ENCODE results near the gene OR5C1. TPM values are rescaled to one million over a fixed set of nuclear protein-coding genes. Genes with fewer than 3 reads are reported as not detected.
"Not testable (repeated sequence)": the region's sequence is repeated elsewhere in the genome, so short reads cannot be mapped to it uniquely, and the experiment has no call there.

OR5C1 gene
- total and polyA plus RNA-seq, 9 of the 15 experiments (the other 6 are each of a cell fraction or from before 2014, with no cell fraction given) = not detected

DNA sequence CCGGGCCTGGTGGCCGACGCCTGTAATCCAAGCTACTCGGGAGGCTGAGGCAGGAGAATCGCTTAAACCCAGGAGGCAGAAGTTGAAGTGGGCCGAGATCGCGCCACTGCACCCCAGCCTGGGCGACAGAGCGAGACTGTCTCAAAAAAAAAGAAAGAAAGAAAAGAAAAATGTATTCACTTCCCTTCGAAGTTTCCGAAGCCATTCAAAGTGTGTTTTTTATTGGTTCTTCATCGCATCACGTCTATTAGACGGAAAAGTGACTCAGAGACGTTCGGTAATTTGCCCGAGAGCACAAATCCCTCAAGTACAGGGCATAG lies 40.2 kb downstream of the OR5C1 start:
- Histone ChIP-seq H3K4me1 (replicated peaks in 1 of 2; ENCODE audit: control insufficient read depth in 2 of 2, insufficient read depth in 2 of 2, low read length in 2 of 2) (peaks cover 10 to 13% of the 10 kb centered on the region in 2 experiments; a peak in 4 of 5 replicates), H3K4me2 (ENCODE audit: insufficient read depth, low read length) (peak overlapping the region; percentile 97), H3K9ac (ENCODE audit: insufficient read depth in 1 of 2, low read depth in 2 of 2, low read length in 2 of 2) (peak overlapping the region; percentile 91 to 99), H3K79me2 (ENCODE audit: control insufficient read depth, insufficient read depth, low read length) (peaks cover 37% of the 10 kb centered on the region), H3K27ac (ENCODE audit: extremely low read depth, low read depth, low read length) (peak overlapping the region; percentile 91), H2AFZ (ENCODE audit: low read depth, low read length) (peak overlapping the region; percentile 99), H3K4me3 (peak overlapping the region; percentile 85), H3K36me3 (ENCODE audit: control insufficient read depth, insufficient read depth, low read length) (peaks cover 23% of the 10 kb centered on the region)
- H3K9me3 ChIP-seq (replicated peaks; ENCODE audit: control insufficient read depth, insufficient read depth, low read depth, low read length); H3K27me3 ChIP-seq (ENCODE audit: control insufficient read depth in 2 of 2, insufficient read depth in 2 of 2, low read length in 2 of 2); CTCF ChIA-PET (ENCODE audit: low intra/inter-chr PET ratio); DNase-seq (ENCODE audit: extremely low read depth in 1 of 4, low spot score in 3 of 4); H4K20me1 ChIP-seq (replicated peaks; ENCODE audit: control insufficient read depth, insufficient read depth, low read length); BruUV-seq (replicated peaks); ATAC-seq; FAIRE-seq; H3K9me1 ChIP-seq (ENCODE audit: control insufficient read depth, insufficient read depth, low read length); TF ChIP-seq NR2C2 (CRISPR knock-in tag; IDR thresholded peaks at IDR 0.05): not testable (repeated sequence)
- POLR2A ChIA-PET = interaction anchor here (0.7 to 1.5 kb wide), 3 partner anchors 10 to 151 kb away, joined by 3 to 4 read pairs (median 4); no protein-coding TSS in a partner anchor
- 68% methylated on average over 18 of the region's 18 CpGs for WGBS (ENCODE audit: insufficient coverage, low coverage, missing lambda C conversion rate)
- intact Hi-C loops (cut with micrococcal nuclease) = loop anchor here (5.0 kb wide), 1 partner anchor 173 kb away; no protein-coding TSS in a partner anchor
- in situ Hi-C loops (cut with MboI) = loop anchor here (10.0 kb wide), 1 partner anchor 516 kb away; no protein-coding TSS in a partner anchor
- peak; percentile 89 for TF ChIP-seq ADNP (tag; IDR thresholded peaks at IDR 0.05)
- peak; percentile 4 for TF ChIP-seq PHF20 (IDR thresholded peaks at IDR 0.05; ENCODE audit: partially characterized antibody)
- TF ChIP-seq, protein P1, sequence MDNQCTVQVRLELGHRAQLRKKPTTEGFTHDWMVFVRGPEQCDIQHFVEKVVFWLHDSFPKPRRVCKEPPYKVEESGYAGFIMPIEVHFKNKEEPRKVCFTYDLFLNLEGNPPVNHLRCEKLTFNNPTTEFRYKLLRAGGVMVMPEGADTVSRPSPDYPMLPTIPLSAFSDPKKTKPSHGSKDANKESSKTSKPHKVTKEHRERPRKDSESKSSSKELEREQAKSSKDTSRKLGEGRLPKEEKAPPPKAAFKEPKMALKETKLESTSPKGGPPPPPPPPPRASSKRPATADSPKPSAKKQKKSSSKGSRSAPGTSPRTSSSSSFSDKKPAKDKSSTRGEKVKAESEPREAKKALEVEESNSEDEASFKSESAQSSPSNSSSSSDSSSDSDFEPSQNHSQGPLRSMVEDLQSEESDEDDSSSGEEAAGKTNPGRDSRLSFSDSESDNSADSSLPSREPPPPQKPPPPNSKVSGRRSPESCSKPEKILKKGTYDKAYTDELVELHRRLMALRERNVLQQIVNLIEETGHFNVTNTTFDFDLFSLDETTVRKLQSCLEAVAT (IDR thresholded peaks at IDR 0.05) = peak in 1 of 2 experiments; percentile 83; a peak in 2 of 4 replicates
- TF ChIP-seq, protein P2, sequence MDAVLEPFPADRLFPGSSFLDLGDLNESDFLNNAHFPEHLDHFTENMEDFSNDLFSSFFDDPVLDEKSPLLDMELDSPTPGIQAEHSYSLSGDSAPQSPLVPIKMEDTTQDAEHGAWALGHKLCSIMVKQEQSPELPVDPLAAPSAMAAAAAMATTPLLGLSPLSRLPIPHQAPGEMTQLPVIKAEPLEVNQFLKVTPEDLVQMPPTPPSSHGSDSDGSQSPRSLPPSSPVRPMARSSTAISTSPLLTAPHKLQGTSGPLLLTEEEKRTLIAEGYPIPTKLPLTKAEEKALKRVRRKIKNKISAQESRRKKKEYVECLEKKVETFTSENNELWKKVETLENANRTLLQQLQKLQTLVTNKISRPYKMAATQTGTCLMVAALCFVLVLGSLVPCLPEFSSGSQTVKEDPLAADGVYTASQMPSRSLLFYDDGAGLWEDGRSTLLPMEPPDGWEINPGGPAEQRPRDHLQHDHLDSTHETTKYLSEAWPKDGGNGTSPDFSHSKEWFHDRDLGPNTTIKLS (IDR thresholded peaks at IDR 0.05; ENCODE audit: borderline replicate concordance, low read depth) = 0 out of 2 replicates have a peak, but pooled peaks have one; percentile 33
- TF ChIP-seq HLTF (IDR thresholded peaks at IDR 0.05) = peak; percentile 84; the same call in 1 of the 2 replicates
- TF ChIP-seq, protein P3, sequence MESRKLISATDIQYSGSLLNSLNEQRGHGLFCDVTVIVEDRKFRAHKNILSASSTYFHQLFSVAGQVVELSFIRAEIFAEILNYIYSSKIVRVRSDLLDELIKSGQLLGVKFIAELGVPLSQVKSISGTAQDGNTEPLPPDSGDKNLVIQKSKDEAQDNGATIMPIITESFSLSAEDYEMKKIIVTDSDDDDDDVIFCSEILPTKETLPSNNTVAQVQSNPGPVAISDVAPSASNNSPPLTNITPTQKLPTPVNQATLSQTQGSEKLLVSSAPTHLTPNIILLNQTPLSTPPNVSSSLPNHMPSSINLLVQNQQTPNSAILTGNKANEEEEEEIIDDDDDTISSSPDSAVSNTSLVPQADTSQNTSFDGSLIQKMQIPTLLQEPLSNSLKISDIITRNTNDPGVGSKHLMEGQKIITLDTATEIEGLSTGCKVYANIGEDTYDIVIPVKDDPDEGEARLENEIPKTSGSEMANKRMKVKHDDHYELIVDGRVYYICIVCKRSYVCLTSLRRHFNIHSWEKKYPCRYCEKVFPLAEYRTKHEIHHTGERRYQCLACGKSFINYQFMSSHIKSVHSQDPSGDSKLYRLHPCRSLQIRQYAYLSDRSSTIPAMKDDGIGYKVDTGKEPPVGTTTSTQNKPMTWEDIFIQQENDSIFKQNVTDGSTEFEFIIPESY (CRISPR knock-in tag; IDR thresholded peaks at IDR 0.05) = peak; percentile 59; the same call in 1 of the 2 replicates
- TF ChIP-seq TRIM24 (IDR thresholded peaks at IDR 0.05) = 0 out of 4 replicates have a peak, but pooled peaks of 1 of the 2 experiments have one; percentile 22
- TF ChIP-seq BCOR (IDR thresholded peaks at IDR 0.05) = 0 out of 2 replicates have a peak, but pooled peaks have one; percentile 18
- TF ChIP-seq LARP7 (IDR thresholded peaks at IDR 0.05) = 0 out of 2 replicates have a peak, but pooled peaks have one; percentile 19
- 0 out of 2 replicates have a peak, but pooled peaks have one; percentile 1 for TF ChIP-seq NR2C2 (tag; IDR thresholded peaks at IDR 0.05)
- TF ChIP-seq, protein P4, sequence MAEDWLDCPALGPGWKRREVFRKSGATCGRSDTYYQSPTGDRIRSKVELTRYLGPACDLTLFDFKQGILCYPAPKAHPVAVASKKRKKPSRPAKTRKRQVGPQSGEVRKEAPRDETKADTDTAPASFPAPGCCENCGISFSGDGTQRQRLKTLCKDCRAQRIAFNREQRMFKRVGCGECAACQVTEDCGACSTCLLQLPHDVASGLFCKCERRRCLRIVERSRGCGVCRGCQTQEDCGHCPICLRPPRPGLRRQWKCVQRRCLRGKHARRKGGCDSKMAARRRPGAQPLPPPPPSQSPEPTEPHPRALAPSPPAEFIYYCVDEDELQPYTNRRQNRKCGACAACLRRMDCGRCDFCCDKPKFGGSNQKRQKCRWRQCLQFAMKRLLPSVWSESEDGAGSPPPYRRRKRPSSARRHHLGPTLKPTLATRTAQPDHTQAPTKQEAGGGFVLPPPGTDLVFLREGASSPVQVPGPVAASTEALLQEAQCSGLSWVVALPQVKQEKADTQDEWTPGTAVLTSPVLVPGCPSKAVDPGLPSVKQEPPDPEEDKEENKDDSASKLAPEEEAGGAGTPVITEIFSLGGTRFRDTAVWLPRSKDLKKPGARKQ (CRISPR knock-in tag; IDR thresholded peaks at IDR 0.05) = 0 out of 2 replicates have a peak, but pooled peaks have one; percentile 75
- TF ChIP-seq EHMT2 (IDR thresholded peaks at IDR 0.05) = 0 out of 2 replicates have a peak, but pooled peaks have one; percentile 3
- TF ChIP-seq ZFX (CRISPR knock-in tag; IDR thresholded peaks at IDR 0.05) = peak; percentile 32
- 0 out of 2 replicates have a peak, but pooled peaks have one; percentile 37 for TF ChIP-seq SMARCA5 (IDR thresholded peaks at IDR 0.05)
- 0 out of 2 replicates have a peak, but pooled peaks have one; percentile 10 for TF ChIP-seq HDAC2 (IDR thresholded peaks at IDR 0.05)

Data from K562 (cell line).